Liver (tissue), 9 donors: ENCODE results near the gene DCDC2C. TPM values are rescaled to one million over a fixed set of nuclear protein-coding genes. Genes with fewer than 3 reads are reported as not detected.

Experiments
- DNase-seq: peaks from one replicate; pipeline ENCODE4 v3.0.0-alpha.2; 2017; ENCODE audit warnings: low spot score
- H3K27ac ChIP-seq, 2 donors: one replicate each; pipeline ENCODE4 v1.7.0; 2013; ENCODE audit warnings: inconsistent platforms in 2 of 2, low read length in 2 of 2, control low read depth in 1 of 2, low read depth in 1 of 2, mild to moderate bottlenecking in 1 of 2
- H3K27me3 ChIP-seq, 4 donors: one replicate each; pipeline versions ENCODE4 v1.6.1 to v1.7.0; 2013; ENCODE audit warnings: low read length in 3 of 4, inconsistent platforms in 1 of 4, mild to moderate bottlenecking in 1 of 4, moderate library complexity in 1 of 4; ENCODE audit not compliant: control insufficient read depth in 4 of 4, insufficient read depth in 4 of 4
- H3K36me3 ChIP-seq, 4 donors: one replicate each; pipeline versions ENCODE4 v1.6.1 to v1.7.0; 2013; ENCODE audit warnings: low read length in 3 of 4, mild to moderate bottlenecking in 3 of 4, low read depth in 1 of 4, moderate library complexity in 1 of 4; ENCODE audit not compliant: control insufficient read depth in 4 of 4, insufficient read depth in 3 of 4
- H3K4me1 ChIP-seq, 4 donors: one replicate each; pipeline versions ENCODE4 v1.6.1 to v1.7.0; 2013; ENCODE audit warnings: low read length in 3 of 4, mild to moderate bottlenecking in 3 of 4, moderate library complexity in 1 of 4; ENCODE audit not compliant: control insufficient read depth in 4 of 4, insufficient read depth in 4 of 4
- H3K4me3 ChIP-seq, 3 donors: one replicate each; pipeline versions ENCODE4 v1.6.1 to v1.7.0; 2013; ENCODE audit warnings: low read length in 3 of 3, control low read depth in 1 of 3, low read depth in 1 of 3, mild to moderate bottlenecking in 1 of 3
- H3K9ac ChIP-seq, 2 donors: one replicate each; pipeline ENCODE4 v1.7.0; 2013; ENCODE audit warnings: low read length in 2 of 2, mild to moderate bottlenecking in 2 of 2, moderate library complexity in 2 of 2, control low read depth in 1 of 2, low read depth in 1 of 2
- H3K9me3 ChIP-seq, 4 donors: one replicate each; pipeline versions ENCODE4 v1.6.1 to v1.7.0; 2013; ENCODE audit warnings: low read length in 3 of 4; ENCODE audit not compliant: control insufficient read depth in 4 of 4
- ATF3 ChIP-seq: IDR thresholded peaks from 2 replicates; pipeline ENCODE4 v1.6.1; 2016; ENCODE audit warnings: antibody characterized with exemption
- EGR1 ChIP-seq, 2 donors: IDR thresholded peaks; 2 replicates each; pipeline ENCODE4 v1.6.1; 2016 to 2018; ENCODE audit warnings: antibody characterized with exemption in 2 of 2, low read depth in 2 of 2
- FOXA1 ChIP-seq: IDR thresholded peaks from 2 replicates; pipeline ENCODE4 v1.6.1; 2016; ENCODE audit warnings: antibody characterized with exemption
- FOXA2 ChIP-seq: IDR thresholded peaks from 2 replicates; pipeline ENCODE4 v1.6.1; 2016; ENCODE audit warnings: antibody characterized with exemption
- GABPA ChIP-seq, 2 donors: IDR thresholded peaks in 1 of 2; conservative IDR thresholded peaks in 1 of 2; 2 replicates each; pipeline ENCODE4 v1.6.1; 2016; ENCODE audit warnings: antibody characterized with exemption in 2 of 2, mild to moderate bottlenecking in 1 of 2, moderate library complexity in 1 of 2
- HNF4A ChIP-seq, 2 donors: conservative IDR thresholded peaks; 2 replicates each; pipeline ENCODE4 v1.6.1; 2016; ENCODE audit warnings: antibody characterized with exemption in 2 of 2, mild to moderate bottlenecking in 2 of 2
- HNF4G ChIP-seq: IDR thresholded peaks from 2 replicates; pipeline ENCODE4 v1.6.1; 2016; ENCODE audit warnings: antibody characterized with exemption
- JUND ChIP-seq, 2 donors: IDR thresholded peaks; 2 replicates each; pipeline ENCODE4 v1.6.1; 2016; ENCODE audit warnings: antibody characterized with exemption in 2 of 2
- NR2F2 ChIP-seq: IDR thresholded peaks from 2 replicates; pipeline ENCODE4 v1.6.1; 2016; ENCODE audit warnings: antibody characterized with exemption
- RAD21 ChIP-seq, 2 donors: IDR thresholded peaks; 2 replicates each; pipeline ENCODE4 v1.6.1; 2016; ENCODE audit warnings: antibody characterized with exemption in 2 of 2, mild to moderate bottlenecking in 2 of 2
- REST ChIP-seq: IDR thresholded peaks from 2 replicates; pipeline ENCODE4 v1.6.1; 2016; ENCODE audit warnings: antibody characterized with exemption, mild to moderate bottlenecking
- SP1 ChIP-seq: IDR thresholded peaks from 2 replicates; pipeline ENCODE4 v1.6.1; 2018; ENCODE audit warnings: antibody characterized with exemption, mild to moderate bottlenecking
- YY1 ChIP-seq: IDR thresholded peaks from 2 replicates; pipeline ENCODE4 v1.6.1; 2016; ENCODE audit warnings: antibody characterized with exemption, mild to moderate bottlenecking
- WGBS: extraction: QIAGEN DNeasy Blood & Tissue Kit; methylation state at CpG from one replicate; pipeline ENCODE4 v1.1.7; 2013; 5-methylcytosine and 5-hydroxymethylcytosine counted together
- polyA plus RNA-seq, 2 donors: library from polyadenylated mRNA; stranded (reverse) in 1 of 2; unstranded in 1 of 2; fragments of 200-250 nt in 1 of 2; fragments of >200 nt in 1 of 2; fragmentation: Nextera tagmentation in 1 of 2; extraction: Ambion mirVana in 1 of 2; gene quantifications; one replicate each; pipeline versions ENCODE4 v1.2.1 to v1.2.3, GENCODE V29; 2013 to 2015
- total RNA-seq, 2 donors: library from RNA; depleted of rRNA; stranded (reverse); fragments of >200 nt; gene quantifications; one replicate each; pipeline ENCODE4 v1.2.3, GENCODE V29; 2014
- TF ChIP-seq, protein P1 (sequence below): IDR thresholded peaks from 2 replicates; pipeline ENCODE4 v1.6.1; 2016; ENCODE audit warnings: antibody characterized with exemption
- TF ChIP-seq, protein P2 (sequence below): IDR thresholded peaks from 2 replicates; pipeline ENCODE4 v1.6.1; 2016; ENCODE audit warnings: antibody characterized with exemption
- TF ChIP-seq, protein P3 (sequence below): fragments of 150-350 bp; IDR thresholded peaks from 2 replicates; pipeline ENCODE4 v1.5.1; 2017; ENCODE audit warnings: improper control_type of control experiment, low read depth, low read length; ENCODE audit not compliant: missing input control
- donor health status: healthy.
- donor health status: healthy.
- donor health status: healthy.
- donor health status: healthy.
- donor health status: healthy.

Gene DCDC2C
- total and polyA plus RNA-seq, 4 donors = not detected

DNA sequence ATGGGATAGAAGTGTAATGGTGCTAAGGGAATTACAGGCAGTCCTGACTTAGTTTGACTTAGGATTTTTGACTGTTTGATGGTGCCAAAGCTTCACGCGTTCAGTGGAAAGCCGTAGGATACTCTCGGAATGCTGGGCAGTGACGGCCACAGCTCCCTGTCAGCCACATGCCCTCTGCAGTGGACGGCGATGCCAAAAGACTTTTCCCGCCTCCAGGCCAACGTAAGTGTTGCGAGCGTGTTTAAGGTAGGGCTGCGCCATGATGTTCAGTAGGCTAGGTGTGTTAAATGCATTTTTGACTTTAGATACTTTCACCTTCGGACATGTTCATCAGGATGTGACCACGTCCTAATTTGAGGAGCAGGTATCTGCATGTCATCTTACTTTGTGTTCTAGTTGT, 63.4 kb downstream of the DCDC2C start:
- Histone ChIP-seq H3K4me1 (no peaks in the 10 kb centered on the region), H3K9ac (no peak overlapping the region), H3K4me3 (no peak overlapping the region), H3K36me3 (no peaks in the 10 kb centered on the region), H3K9me3 (peaks cover 0 to 2% (median 0%) of the 10 kb centered on the region in 4 donors), H3K27ac (no peak overlapping the region), H3K27me3 (peaks cover 0 to 8% (median 0%) of the 10 kb centered on the region in 4 donors)
- TF ChIP-seq, protein P1, sequence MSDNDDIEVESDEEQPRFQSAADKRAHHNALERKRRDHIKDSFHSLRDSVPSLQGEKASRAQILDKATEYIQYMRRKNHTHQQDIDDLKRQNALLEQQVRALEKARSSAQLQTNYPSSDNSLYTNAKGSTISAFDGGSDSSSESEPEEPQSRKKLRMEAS = no peak
- TF ChIP-seq HNF4G (no peak), REST (no peak), GABPA (IDR thresholded peaks at IDR 0.05 in 1 of 2, conservative IDR thresholded peaks at IDR 0.05 in 1 of 2) (no peak), EGR1 (IDR thresholded peaks at IDR 0.05; ENCODE audit: low read depth in 2 of 2) (no peak), YY1 (no peak), SP1 (no peak), ATF3 (no peak), HNF4A (conservative IDR thresholded peaks at IDR 0.05) (no peak), FOXA1 (no peak), JUND (IDR thresholded peaks at IDR 0.05) (no peak)
- TF ChIP-seq, protein P2, sequence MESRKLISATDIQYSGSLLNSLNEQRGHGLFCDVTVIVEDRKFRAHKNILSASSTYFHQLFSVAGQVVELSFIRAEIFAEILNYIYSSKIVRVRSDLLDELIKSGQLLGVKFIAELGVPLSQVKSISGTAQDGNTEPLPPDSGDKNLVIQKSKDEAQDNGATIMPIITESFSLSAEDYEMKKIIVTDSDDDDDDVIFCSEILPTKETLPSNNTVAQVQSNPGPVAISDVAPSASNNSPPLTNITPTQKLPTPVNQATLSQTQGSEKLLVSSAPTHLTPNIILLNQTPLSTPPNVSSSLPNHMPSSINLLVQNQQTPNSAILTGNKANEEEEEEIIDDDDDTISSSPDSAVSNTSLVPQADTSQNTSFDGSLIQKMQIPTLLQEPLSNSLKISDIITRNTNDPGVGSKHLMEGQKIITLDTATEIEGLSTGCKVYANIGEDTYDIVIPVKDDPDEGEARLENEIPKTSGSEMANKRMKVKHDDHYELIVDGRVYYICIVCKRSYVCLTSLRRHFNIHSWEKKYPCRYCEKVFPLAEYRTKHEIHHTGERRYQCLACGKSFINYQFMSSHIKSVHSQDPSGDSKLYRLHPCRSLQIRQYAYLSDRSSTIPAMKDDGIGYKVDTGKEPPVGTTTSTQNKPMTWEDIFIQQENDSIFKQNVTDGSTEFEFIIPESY = no peak
- TF ChIP-seq, protein P3, sequence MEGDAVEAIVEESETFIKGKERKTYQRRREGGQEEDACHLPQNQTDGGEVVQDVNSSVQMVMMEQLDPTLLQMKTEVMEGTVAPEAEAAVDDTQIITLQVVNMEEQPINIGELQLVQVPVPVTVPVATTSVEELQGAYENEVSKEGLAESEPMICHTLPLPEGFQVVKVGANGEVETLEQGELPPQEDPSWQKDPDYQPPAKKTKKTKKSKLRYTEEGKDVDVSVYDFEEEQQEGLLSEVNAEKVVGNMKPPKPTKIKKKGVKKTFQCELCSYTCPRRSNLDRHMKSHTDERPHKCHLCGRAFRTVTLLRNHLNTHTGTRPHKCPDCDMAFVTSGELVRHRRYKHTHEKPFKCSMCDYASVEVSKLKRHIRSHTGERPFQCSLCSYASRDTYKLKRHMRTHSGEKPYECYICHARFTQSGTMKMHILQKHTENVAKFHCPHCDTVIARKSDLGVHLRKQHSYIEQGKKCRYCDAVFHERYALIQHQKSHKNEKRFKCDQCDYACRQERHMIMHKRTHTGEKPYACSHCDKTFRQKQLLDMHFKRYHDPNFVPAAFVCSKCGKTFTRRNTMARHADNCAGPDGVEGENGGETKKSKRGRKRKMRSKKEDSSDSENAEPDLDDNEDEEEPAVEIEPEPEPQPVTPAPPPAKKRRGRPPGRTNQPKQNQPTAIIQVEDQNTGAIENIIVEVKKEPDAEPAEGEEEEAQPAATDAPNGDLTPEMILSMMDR = no peak
- no peak for DNase-seq
- WGBS = 86% methylated on average over 14 of the region's 14 CpGs

- peaks cover 0 to 8% (median 0%) of the 10 kb centered on the region in 4 donors for H3K27me3 ChIP-seq
- no peaks in the 10 kb centered on the region for H3K4me1 ChIP-seq
- DNase-seq = no peak
- no peaks in the 10 kb centered on the region for H3K36me3 ChIP-seq
- WGBS = 84% methylated on average over 21 of the region's 21 CpGs
- TF ChIP-seq HNF4G (no peak), GABPA (IDR thresholded peaks at IDR 0.05 in 1 of 2, conservative IDR thresholded peaks at IDR 0.05 in 1 of 2) (no peak), RAD21 (IDR thresholded peaks at IDR 0.05) (no peak), FOXA1 (no peak), NR2F2 (no peak), SP1 (no peak), YY1 (no peak), EGR1 (IDR thresholded peaks at IDR 0.05; ENCODE audit: low read depth in 2 of 2) (no peak), JUND (IDR thresholded peaks at IDR 0.05) (no peak), FOXA2 (no peak)
- TF ChIP-seq, protein P2 = no peak
- TF ChIP-seq, protein P3 = no peak
- TF ChIP-seq, protein P1 = no peak
- H3K27ac ChIP-seq = no peak overlapping the region
- no peak overlapping the region for H3K4me3 ChIP-seq
- H3K9ac ChIP-seq = no peak overlapping the region
- H3K9me3 ChIP-seq = no peaks in the 10 kb centered on the region
Measured at GRCh38 chr2:3768960-3769765, 65.8 kb downstream of the DCDC2C start.
